Liver (tissue), 9 donors: ENCODE results near the gene RPS2. TPM values are rescaled to one million over a fixed set of nuclear protein-coding genes. Genes with fewer than 3 reads are reported as not detected.
A peak's percentile ranks its signal among the peaks of the same experiment; 100 is the strongest.

Experiments used
- DNase-seq: peaks from one replicate; pipeline ENCODE4 v3.0.0-alpha.2; 2017; ENCODE audit warnings: low spot score
- H3K27ac ChIP-seq, 2 donors: one replicate each; pipeline ENCODE4 v1.7.0; 2013; ENCODE audit warnings: inconsistent platforms in 2 of 2, low read length in 2 of 2, control low read depth in 1 of 2, low read depth in 1 of 2, mild to moderate bottlenecking in 1 of 2
- H3K27me3 ChIP-seq, 4 donors: one replicate each; pipeline versions ENCODE4 v1.6.1 to v1.7.0; 2013; ENCODE audit warnings: low read length in 3 of 4, inconsistent platforms in 1 of 4, mild to moderate bottlenecking in 1 of 4, moderate library complexity in 1 of 4; ENCODE audit not compliant: control insufficient read depth in 4 of 4, insufficient read depth in 4 of 4
- H3K36me3 ChIP-seq, 4 donors: one replicate each; pipeline versions ENCODE4 v1.6.1 to v1.7.0; 2013; ENCODE audit warnings: low read length in 3 of 4, mild to moderate bottlenecking in 3 of 4, low read depth in 1 of 4, moderate library complexity in 1 of 4; ENCODE audit not compliant: control insufficient read depth in 4 of 4, insufficient read depth in 3 of 4
- H3K4me1 ChIP-seq, 4 donors: one replicate each; pipeline versions ENCODE4 v1.6.1 to v1.7.0; 2013; ENCODE audit warnings: low read length in 3 of 4, mild to moderate bottlenecking in 3 of 4, moderate library complexity in 1 of 4; ENCODE audit not compliant: control insufficient read depth in 4 of 4, insufficient read depth in 4 of 4
- H3K4me3 ChIP-seq, 3 donors: one replicate each; pipeline versions ENCODE4 v1.6.1 to v1.7.0; 2013; ENCODE audit warnings: low read length in 3 of 3, control low read depth in 1 of 3, low read depth in 1 of 3, mild to moderate bottlenecking in 1 of 3
- H3K9ac ChIP-seq, 2 donors: one replicate each; pipeline ENCODE4 v1.7.0; 2013; ENCODE audit warnings: low read length in 2 of 2, mild to moderate bottlenecking in 2 of 2, moderate library complexity in 2 of 2, control low read depth in 1 of 2, low read depth in 1 of 2
- H3K9me3 ChIP-seq, 4 donors: one replicate each; pipeline versions ENCODE4 v1.6.1 to v1.7.0; 2013; ENCODE audit warnings: low read length in 3 of 4; ENCODE audit not compliant: control insufficient read depth in 4 of 4
- CTCF ChIP-seq: fragments of 150-350 bp; IDR thresholded peaks from 2 replicates; pipeline ENCODE4 v1.5.1; 2017; ENCODE audit warnings: improper control_type of control experiment, low read depth, low read length; ENCODE audit not compliant: missing input control
- GABPA ChIP-seq, 2 donors: IDR thresholded peaks in 1 of 2; conservative IDR thresholded peaks in 1 of 2; 2 replicates each; pipeline ENCODE4 v1.6.1; 2016; ENCODE audit warnings: antibody characterized with exemption in 2 of 2, mild to moderate bottlenecking in 1 of 2, moderate library complexity in 1 of 2
- RAD21 ChIP-seq, 2 donors: IDR thresholded peaks; 2 replicates each; pipeline ENCODE4 v1.6.1; 2016; ENCODE audit warnings: antibody characterized with exemption in 2 of 2, mild to moderate bottlenecking in 2 of 2
- REST ChIP-seq: IDR thresholded peaks from 2 replicates; pipeline ENCODE4 v1.6.1; 2016; ENCODE audit warnings: antibody characterized with exemption, mild to moderate bottlenecking
- RXRA ChIP-seq, 2 donors: IDR thresholded peaks; 2 replicates each; pipeline ENCODE4 v1.6.1; 2017 to 2018; ENCODE audit warnings: antibody characterized with exemption in 2 of 2, mild to moderate bottlenecking in 1 of 2
- SP1 ChIP-seq: IDR thresholded peaks from 2 replicates; pipeline ENCODE4 v1.6.1; 2018; ENCODE audit warnings: antibody characterized with exemption, mild to moderate bottlenecking
- YY1 ChIP-seq: IDR thresholded peaks from 2 replicates; pipeline ENCODE4 v1.6.1; 2016; ENCODE audit warnings: antibody characterized with exemption, mild to moderate bottlenecking
- WGBS: extraction: QIAGEN DNeasy Blood & Tissue Kit; methylation state at CpG from one replicate; pipeline ENCODE4 v1.1.7; 2013; 5-methylcytosine and 5-hydroxymethylcytosine counted together
- polyA plus RNA-seq, 2 donors: library from polyadenylated mRNA; stranded (reverse) in 1 of 2; unstranded in 1 of 2; fragments of 200-250 nt in 1 of 2; fragments of >200 nt in 1 of 2; fragmentation: Nextera tagmentation in 1 of 2; extraction: Ambion mirVana in 1 of 2; gene quantifications; one replicate each; pipeline versions ENCODE4 v1.2.1 to v1.2.3, GENCODE V29; 2013 to 2015
- total RNA-seq, 2 donors: library from RNA; depleted of rRNA; stranded (reverse); fragments of >200 nt; gene quantifications; one replicate each; pipeline ENCODE4 v1.2.3, GENCODE V29; 2014
- donor health status: healthy.
- donor health status: healthy.
- donor health status: healthy.
- donor health status: healthy.
- donor health status: healthy.

RPS2 gene
- total and polyA plus RNA-seq, 4 donors = 524 to 1,440 (median 940) TPM

- Histone ChIP-seq H3K27me3 (no peaks in the 10 kb centered on the region), H3K4me3 (no peak overlapping the region), H3K9me3 (no peaks in the 10 kb centered on the region), H3K9ac (no peak overlapping the region), H3K4me1 (peaks cover 36 to 59% (median 53%) of the 10 kb centered on the region in 4 donors), H3K36me3 (peaks cover 13 to 27% (median 13%) of the 10 kb centered on the region in 4 donors), H3K27ac (no peak overlapping the region)
- no peak for TF ChIP-seq SP1
- WGBS = 83% methylated on average over 21 of the region's 21 CpGs
- no peak for DNase-seq
These were observed 41.0 kb upstream of the RPS2 start for GRCh38 chr16:2005646-2006045.

GRCh38 chr16:2004795-2005517 is 40.3 kb upstream of the RPS2 start:
- DNase-seq = no peak
- Histone ChIP-seq H3K4me3 (no peak overlapping the region), H3K27ac (no peak overlapping the region), H3K9me3 (no peaks in the 10 kb centered on the region), H3K9ac (no peak overlapping the region), H3K36me3 (peaks cover 14 to 34% (median 15%) of the 10 kb centered on the region in 4 donors), H3K4me1 (peaks cover 36 to 52% (median 46%) of the 10 kb centered on the region in 4 donors), H3K27me3 (no peaks in the 10 kb centered on the region)
- WGBS = 82% methylated on average over 34 of the region's 34 CpGs
- no peak for TF ChIP-seq RAD21 (IDR thresholded peaks at IDR 0.05)
- TF ChIP-seq REST = no peak
- TF ChIP-seq RXRA (IDR thresholded peaks at IDR 0.05) = no peak
- TF ChIP-seq GABPA (IDR thresholded peaks at IDR 0.05 in 1 of 2, conservative IDR thresholded peaks at IDR 0.05 in 1 of 2) = no peak
- no peak for TF ChIP-seq SP1

GRCh38 chr16:2003827-2004641 is 39.4 kb upstream of the RPS2 start:
- no peak for TF ChIP-seq GABPA (IDR thresholded peaks at IDR 0.05 in 1 of 2, conservative IDR thresholded peaks at IDR 0.05 in 1 of 2)
- TF ChIP-seq CTCF = peak; percentile 80
- peak in 1 of 2 donors; percentile 54 for TF ChIP-seq RXRA (IDR thresholded peaks at IDR 0.05)
- TF ChIP-seq RAD21 (IDR thresholded peaks at IDR 0.05) = peak; percentile 71 to 85
- peak; percentile 32 for TF ChIP-seq SP1
- no peak for TF ChIP-seq YY1
- no peak overlapping the region for H3K4me3 ChIP-seq
- WGBS = 37% methylated on average over 36 of the region's 36 CpGs
- H3K27ac ChIP-seq = no peak overlapping the region
- DNase-seq = peak; percentile 92
- no peaks in the 10 kb centered on the region for H3K9me3 ChIP-seq
- H3K27me3 ChIP-seq = no peaks in the 10 kb centered on the region
- H3K36me3 ChIP-seq = peaks cover 17 to 43% (median 21%) of the 10 kb centered on the region in 4 donors
- H3K9ac ChIP-seq = no peak overlapping the region
- H3K4me1 ChIP-seq = peaks cover 36 to 51% (median 45%) of the 10 kb centered on the region in 4 donors
